ENCODE data around the gene ARHGAP26. TPM values are rescaled to one million over a fixed set of nuclear protein-coding genes. Genes with fewer than 3 reads are reported as not detected.

The ARHGAP26 gene
- total and polyA plus RNA-seq, 12 donors: 7.5 to 45.8 (median 37.2) TPM

GRCh38 chr5:143008809-143009521, 238.8 kb downstream of the ARHGAP26 start:
- Histone ChIP-seq H3K36me3 (peaks cover 0 to 9% (median 0%) of the 10 kb centered on the region in 9 donors), H3K27ac (peak overlapping the region in 5 of 10 donors; percentile 20 to 77 (median 69)), H3K4me3 (no peak overlapping the region), H3K9me3 (no peaks in the 10 kb centered on the region), H3K4me1 (peaks cover 7 to 69% (median 57%) of the 10 kb centered on the region in 9 donors), H3K27me3 (no peaks in the 10 kb centered on the region)
- 74 to 80% methylated on average over 10 of the region's 10 CpGs for WGBS, 2 donors
- DNase-seq: peak in 1 of 2 donors; percentile 32
- intact Hi-C loops (cut with DNase I): loop anchor here in 8 of 10 donors (5.0 to 10.0 kb wide), 11 partner anchors 46 to 826 kb away; partner anchors contain the start of gene NR3C1 (in 2 of the 8)
- ATAC-seq: peak in 6 of 8 donors; percentile 18 to 64 (median 42)
- TF ChIP-seq, protein P1, sequence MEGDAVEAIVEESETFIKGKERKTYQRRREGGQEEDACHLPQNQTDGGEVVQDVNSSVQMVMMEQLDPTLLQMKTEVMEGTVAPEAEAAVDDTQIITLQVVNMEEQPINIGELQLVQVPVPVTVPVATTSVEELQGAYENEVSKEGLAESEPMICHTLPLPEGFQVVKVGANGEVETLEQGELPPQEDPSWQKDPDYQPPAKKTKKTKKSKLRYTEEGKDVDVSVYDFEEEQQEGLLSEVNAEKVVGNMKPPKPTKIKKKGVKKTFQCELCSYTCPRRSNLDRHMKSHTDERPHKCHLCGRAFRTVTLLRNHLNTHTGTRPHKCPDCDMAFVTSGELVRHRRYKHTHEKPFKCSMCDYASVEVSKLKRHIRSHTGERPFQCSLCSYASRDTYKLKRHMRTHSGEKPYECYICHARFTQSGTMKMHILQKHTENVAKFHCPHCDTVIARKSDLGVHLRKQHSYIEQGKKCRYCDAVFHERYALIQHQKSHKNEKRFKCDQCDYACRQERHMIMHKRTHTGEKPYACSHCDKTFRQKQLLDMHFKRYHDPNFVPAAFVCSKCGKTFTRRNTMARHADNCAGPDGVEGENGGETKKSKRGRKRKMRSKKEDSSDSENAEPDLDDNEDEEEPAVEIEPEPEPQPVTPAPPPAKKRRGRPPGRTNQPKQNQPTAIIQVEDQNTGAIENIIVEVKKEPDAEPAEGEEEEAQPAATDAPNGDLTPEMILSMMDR (IDR thresholded peaks at IDR 0.05): peak in 1 of 9 donors; percentile 26

- TF ChIP-seq, protein P1 (IDR thresholded peaks at IDR 0.05): no peak
- peaks cover 7 to 58% (median 45%) of the 10 kb centered on the region in 9 donors for H3K4me1 ChIP-seq
- ATAC-seq (no peak), DNase-seq (no peak)
- intact Hi-C loops (cut with DNase I): loop anchor here in 4 of 10 donors (5.0 to 10.0 kb wide), 3 partner anchors 392 to 814 kb away; partner anchors contain the start of gene NR3C1 (in 4 of the 4)
- H3K27me3 ChIP-seq: no peaks in the 10 kb centered on the region
- 85 to 93% methylated on average over 1 of the region's 1 CpG for whole genome bisulfite sequencing, 2 donors
- peak overlapping the region in 2 of 10 donors; percentile 17 to 77 for H3K27ac ChIP-seq
- H3K36me3 ChIP-seq: peaks cover 0 to 23% (median 6%) of the 10 kb centered on the region in 9 donors
- no peak overlapping the region for H3K4me3 ChIP-seq
- H3K9me3 ChIP-seq: no peaks in the 10 kb centered on the region
Observed at GRCh38 chr5:143010351-143010750, 240.2 kb downstream of the ARHGAP26 start.

DNA sequence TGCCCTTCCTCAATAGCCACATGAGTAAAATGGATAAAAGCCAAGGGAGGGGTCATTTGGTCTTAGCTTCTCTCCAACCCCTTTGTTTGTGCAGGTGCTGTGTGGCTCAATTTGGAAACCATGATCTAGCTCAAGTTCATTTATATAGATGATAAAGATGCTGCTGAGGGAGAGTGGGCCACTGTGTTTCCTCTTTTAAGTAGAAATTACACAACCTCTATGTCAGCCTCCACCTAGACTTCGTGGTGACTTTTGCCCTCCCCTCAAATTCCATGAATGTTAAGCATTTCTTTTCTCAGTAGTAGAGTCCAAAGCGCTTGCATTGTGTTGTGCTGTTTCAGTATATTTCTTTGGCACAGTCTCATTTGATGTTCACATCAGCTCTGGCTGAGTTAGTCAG, 241.4 kb downstream of the ARHGAP26 start:
- no peak for DNase-seq
- H3K4me3 ChIP-seq: no peak overlapping the region
- H3K9me3 ChIP-seq: no peaks in the 10 kb centered on the region
- WGBS, 2 donors: 54 to 67% methylated on average over 2 of the region's 2 CpGs
- no peaks in the 10 kb centered on the region for H3K27me3 ChIP-seq
- TF ChIP-seq, protein P1 (IDR thresholded peaks at IDR 0.05): no peak
- peaks cover 0 to 31% (median 6%) of the 10 kb centered on the region in 9 donors for H3K36me3 ChIP-seq
- H3K4me1 ChIP-seq: peaks cover 6 to 53% (median 35%) of the 10 kb centered on the region in 9 donors
- no peak for ATAC-seq
- no peak overlapping the region for H3K27ac ChIP-seq
- intact Hi-C loops (cut with DNase I): loop anchor here in 4 of 10 donors (5.0 to 10.0 kb wide), 3 partner anchors 391 to 813 kb away; partner anchors contain the start of gene NR3C1 (in 4 of the 4)

DNA sequence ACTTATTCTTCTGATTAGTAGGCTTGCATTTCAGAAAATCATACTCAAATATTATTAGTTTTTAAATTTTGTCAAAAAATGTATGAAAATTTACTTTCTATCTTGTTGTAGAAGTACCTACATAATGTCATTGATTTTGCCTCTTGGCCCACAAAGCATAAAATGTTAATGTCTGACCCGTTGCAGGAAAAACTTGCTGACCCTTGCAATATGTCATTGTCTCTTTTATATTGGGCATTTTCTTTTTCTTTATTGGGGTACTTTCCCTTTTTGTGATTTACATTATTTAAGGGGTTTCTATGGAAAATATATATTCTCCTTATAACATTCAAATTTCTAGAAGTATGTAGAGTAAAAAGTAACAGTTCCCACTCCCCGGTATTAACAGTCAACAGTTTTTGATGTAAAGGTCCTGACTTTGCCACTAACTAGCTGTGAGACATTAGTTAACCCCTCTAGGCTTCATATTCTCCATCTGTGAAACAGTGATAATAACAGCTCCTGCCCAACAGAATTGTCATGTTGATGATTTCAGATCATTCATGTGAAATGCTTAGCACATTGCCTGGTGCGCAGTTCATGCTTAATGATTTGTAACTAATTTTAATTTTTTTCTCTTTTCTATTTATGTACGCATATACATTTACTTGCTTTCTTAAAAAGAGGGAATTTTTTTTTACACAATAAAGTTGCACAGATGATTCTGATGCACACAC, 243.2 kb downstream of the ARHGAP26 start:
- TF ChIP-seq, protein P1 (IDR thresholded peaks at IDR 0.05): no peak
- ATAC-seq: no peak
- peaks cover 0 to 41% (median 6%) of the 10 kb centered on the region in 9 donors for H3K36me3 ChIP-seq
- H3K27me3 ChIP-seq: no peaks in the 10 kb centered on the region
- no peak for DNase-seq
- no peak overlapping the region for H3K27ac ChIP-seq
- peaks cover 0 to 35% (median 21%) of the 10 kb centered on the region in 9 donors for H3K4me1 ChIP-seq
- peaks cover 0 to 5% (median 0%) of the 10 kb centered on the region in 11 donors for H3K9me3 ChIP-seq
- intact Hi-C loops (cut with DNase I): loop anchor here in 4 of 10 donors (5.0 to 10.0 kb wide), 3 partner anchors 389 to 811 kb away; partner anchors contain the start of gene NR3C1 (in 4 of the 4)
- 92 to 95% methylated on average over 4 of the region's 4 CpGs for WGBS, 2 donors
- H3K4me3 ChIP-seq: no peak overlapping the region

Data from heart right ventricle (tissue), 16 donors.